Measurements from ENCODE around the gene RANBP17.

RANBP17 gene

GRCh38 chr5:171249460-171249859, 387.6 kb downstream of the RANBP17 start:
- DNase-seq (ENCODE audit: low read depth), result no peak

- DNase-seq (ENCODE audit: low read depth), result no peak
These were observed 388.9 kb downstream of the RANBP17 start for GRCh38 chr5:171250738-171251137.

- DNase-seq (ENCODE audit: low read depth), result no peak
These were observed 389.7 kb downstream of the RANBP17 start for GRCh38 chr5:171251519-171251918.

GRCh38 chr5:171252674-171253073, 390.9 kb downstream of the RANBP17 start:
- no peak for DNase-seq (ENCODE audit: low read depth)

GRCh38 chr5:171258737-171259415, 397.1 kb downstream of the RANBP17 start:
- no peak for DNase-seq (ENCODE audit: low read depth)

GRCh38 chr5:171261361-171261760, 399.5 kb downstream of the RANBP17 start:
- no peak for DNase-seq (ENCODE audit: low read depth)

GRCh38 chr5:171261904-171262303, 400.1 kb downstream of the RANBP17 start:
- no peak for DNase-seq (ENCODE audit: low read depth)

GRCh38 chr5:171263181-171263580, 401.4 kb downstream of the RANBP17 start:
- no peak for DNase-seq (ENCODE audit: low read depth)

- no peak for DNase-seq (ENCODE audit: low read depth)
These were observed 403.0 kb downstream of the RANBP17 start for GRCh38 chr5:171264843-171265242.

GRCh38 chr5:171268700-171269620, 407.1 kb downstream of the RANBP17 start:
- no peak for DNase-seq (ENCODE audit: low read depth)

- peak; percentile 23 for DNase-seq (ENCODE audit: low read depth)
These were observed 407.9 kb downstream of the RANBP17 start for GRCh38 chr5:171269717-171270116.

GRCh38 chr5:171270136-171270535, 408.3 kb downstream of the RANBP17 start:
- no peak for DNase-seq (ENCODE audit: low read depth)

GRCh38 chr5:171271798-171272197, 410.0 kb downstream of the RANBP17 start:
- DNase-seq (ENCODE audit: low read depth), result no peak

GRCh38 chr5:171272996-171273970, 411.5 kb downstream of the RANBP17 start:
- DNase-seq (ENCODE audit: low read depth), result no peak

- no peak for DNase-seq (ENCODE audit: low read depth)
These were observed 414.2 kb downstream of the RANBP17 start for GRCh38 chr5:171275841-171276544.

- no peak for DNase-seq (ENCODE audit: low read depth)
These were observed 421.9 kb downstream of the RANBP17 start for GRCh38 chr5:171283753-171284152.

- DNase-seq (ENCODE audit: low read depth), result no peak
These were observed 423.6 kb downstream of the RANBP17 start for GRCh38 chr5:171285465-171285864.

- DNase-seq (ENCODE audit: low read depth), result no peak
These were observed 426.2 kb downstream of the RANBP17 start for GRCh38 chr5:171288066-171288465.

- no peak for DNase-seq (ENCODE audit: low read depth)
These were observed 429.6 kb downstream of the RANBP17 start for GRCh38 chr5:171291371-171291770.

- no peak for DNase-seq (ENCODE audit: low read depth)
These were observed 433.5 kb downstream of the RANBP17 start for GRCh38 chr5:171295299-171295698.

- DNase-seq (ENCODE audit: low read depth), result no peak
These were observed 434.0 kb downstream of the RANBP17 start for GRCh38 chr5:171295801-171296200.

Measured in GM04503 (cell line).